HG03025 (cell line): ENCODE measurements around the gene SLC49A3.
"Not testable (repeated sequence)": the region's sequence is repeated elsewhere in the genome, so short reads cannot be mapped to it uniquely, and the experiment has no call there.

Source experiments
- ATAC-seq: cut with Tn5 transposase; IDR thresholded peaks from one replicate; pipeline ENCODE4 v1.9.1; 2021; ENCODE audit warnings: mild to moderate bottlenecking, moderate library complexity; ENCODE audit not compliant: unreplicated experiment, low FRiP score

The SLC49A3 gene

GRCh38 chr4:655464-656151 is 33.3 kb downstream of the SLC49A3 start:
- ATAC-seq: no peak

GRCh38 chr4:654871-655463 is 34.0 kb downstream of the SLC49A3 start:
- ATAC-seq: no peak

GRCh38 chr4:654503-654845 is 34.5 kb downstream of the SLC49A3 start:
- ATAC-seq: no peak

- no peak for ATAC-seq
Measured at GRCh38 chr4:653831-654502, 35.0 kb downstream of the SLC49A3 start.

GRCh38 chr4:653080-653821 is 35.7 kb downstream of the SLC49A3 start:
- ATAC-seq: no peak

GRCh38 chr4:651884-652642 is 36.9 kb downstream of the SLC49A3 start:
- no peak for ATAC-seq

- ATAC-seq: no peak
Measured at GRCh38 chr4:650951-651883, 37.7 kb downstream of the SLC49A3 start.

GRCh38 chr4:650461-650860 is 38.5 kb downstream of the SLC49A3 start:
- no peak for ATAC-seq

- ATAC-seq: no peak
Measured at GRCh38 chr4:649751-650310, 39.1 kb downstream of the SLC49A3 start.

GRCh38 chr4:649293-649625 is 39.7 kb downstream of the SLC49A3 start:
- ATAC-seq: no peak

- no peak for ATAC-seq
Measured at GRCh38 chr4:648579-649292, 40.2 kb downstream of the SLC49A3 start.

- ATAC-seq: no peak
Measured at GRCh38 chr4:647481-647880, 41.5 kb downstream of the SLC49A3 start.

GRCh38 chr4:646460-646859 is 42.5 kb downstream of the SLC49A3 start:
- ATAC-seq: no peak

GRCh38 chr4:642366-642765 is 46.6 kb downstream of the SLC49A3 start:
- not testable (repeated sequence) for ATAC-seq

GRCh38 chr4:637536-638280 is 51.2 kb downstream of the SLC49A3 start:
- ATAC-seq: no peak

- ATAC-seq: no peak
Measured at GRCh38 chr4:636628-637159, 52.3 kb downstream of the SLC49A3 start.

- no peak for ATAC-seq
Measured at GRCh38 chr4:635851-636627, 52.9 kb downstream of the SLC49A3 start.
